Loucy (cell line): ENCODE data around the gene ZNF774.
"Not testable (repeated sequence)": the region's sequence is repeated elsewhere in the genome, so short reads cannot be mapped to it uniquely, and the experiment has no call there.

Experiments used
- EZH2phosphoT487 ChIP-seq: fragments of 200-600 bp; IDR thresholded peaks from 2 replicates; pipeline ENCODE4 v1.6.1; 2018; ENCODE audit warnings: antibody characterized with exemption, mild to moderate bottlenecking, moderate library complexity, borderline replicate concordance
- TF ChIP-seq, protein P1 (sequence below): fragments of 200-600 bp; sonication (generic); conservative IDR thresholded peaks from 2 replicates; pipeline ENCODE4 v1.5.1; 2014; ENCODE audit warnings: mild to moderate bottlenecking, antibody characterized with exemption, low read length

DNA sequence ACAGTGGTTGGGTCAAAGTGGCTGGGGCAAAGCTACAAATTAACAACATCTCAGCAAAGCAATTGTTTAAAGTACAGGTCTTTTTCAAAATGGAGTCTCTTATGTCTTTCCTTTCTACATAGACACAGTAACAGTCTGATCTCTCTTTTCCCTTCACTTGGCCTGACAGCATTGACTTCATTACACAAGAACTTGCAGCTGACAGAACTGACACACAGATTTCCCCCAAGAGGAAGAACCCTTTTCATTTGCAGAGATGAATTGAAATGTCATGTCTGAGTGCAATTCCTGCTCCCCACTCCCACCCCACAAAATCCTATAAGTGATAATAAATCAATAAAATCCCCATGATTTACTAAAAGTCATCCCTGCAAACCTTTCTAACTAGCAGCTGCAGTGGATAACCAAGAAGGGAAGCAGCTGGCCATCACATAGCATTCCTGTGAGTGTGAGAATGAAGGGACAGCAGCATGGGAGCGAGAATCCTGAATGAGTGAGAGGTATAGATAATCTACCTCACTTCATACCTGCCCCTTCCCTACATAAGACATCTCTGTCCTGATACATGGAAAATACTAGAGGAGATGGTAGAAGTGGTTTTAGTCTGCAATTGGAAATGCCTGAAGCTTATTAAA, 4.5 kb upstream of the ZNF774 start:
- TF ChIP-seq, protein P1, sequence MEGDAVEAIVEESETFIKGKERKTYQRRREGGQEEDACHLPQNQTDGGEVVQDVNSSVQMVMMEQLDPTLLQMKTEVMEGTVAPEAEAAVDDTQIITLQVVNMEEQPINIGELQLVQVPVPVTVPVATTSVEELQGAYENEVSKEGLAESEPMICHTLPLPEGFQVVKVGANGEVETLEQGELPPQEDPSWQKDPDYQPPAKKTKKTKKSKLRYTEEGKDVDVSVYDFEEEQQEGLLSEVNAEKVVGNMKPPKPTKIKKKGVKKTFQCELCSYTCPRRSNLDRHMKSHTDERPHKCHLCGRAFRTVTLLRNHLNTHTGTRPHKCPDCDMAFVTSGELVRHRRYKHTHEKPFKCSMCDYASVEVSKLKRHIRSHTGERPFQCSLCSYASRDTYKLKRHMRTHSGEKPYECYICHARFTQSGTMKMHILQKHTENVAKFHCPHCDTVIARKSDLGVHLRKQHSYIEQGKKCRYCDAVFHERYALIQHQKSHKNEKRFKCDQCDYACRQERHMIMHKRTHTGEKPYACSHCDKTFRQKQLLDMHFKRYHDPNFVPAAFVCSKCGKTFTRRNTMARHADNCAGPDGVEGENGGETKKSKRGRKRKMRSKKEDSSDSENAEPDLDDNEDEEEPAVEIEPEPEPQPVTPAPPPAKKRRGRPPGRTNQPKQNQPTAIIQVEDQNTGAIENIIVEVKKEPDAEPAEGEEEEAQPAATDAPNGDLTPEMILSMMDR = not testable (repeated sequence)
- TF ChIP-seq EZH2phosphoT487 = not testable (repeated sequence)
